Endodermal cell (in vitro differentiated cells): ENCODE data around the gene TTC28. TPM values are rescaled to one million over a fixed set of nuclear protein-coding genes. Genes with fewer than 3 reads are reported as not detected.

ENCODE experiments used
- DNase-seq: peaks from one replicate; pipeline ENCODE4 v3.0.0-alpha.2; 2017
- H3K27ac ChIP-seq: 2 replicates; pipeline ENCODE4 v1.5.1; 2013; ENCODE audit warnings: mild to moderate bottlenecking, low read depth, low read length, moderate library complexity
- H3K27me3 ChIP-seq: 2 replicates; pipeline ENCODE4 v1.6.1; 2013; ENCODE audit warnings: mild to moderate bottlenecking, low read length, moderate library complexity; ENCODE audit not compliant: insufficient read depth, control insufficient read depth, poor library complexity, severe bottlenecking
- H3K36me3 ChIP-seq: 2 replicates; pipeline ENCODE4 v1.7.0; 2013; ENCODE audit warnings: mild to moderate bottlenecking, low read length, moderate library complexity; ENCODE audit not compliant: control insufficient read depth, insufficient read depth
- H3K4me1 ChIP-seq: one replicate; pipeline ENCODE4 v1.7.0; 2013; ENCODE audit warnings: low read length; ENCODE audit not compliant: control insufficient read depth, insufficient read depth
- H3K4me3 ChIP-seq: 2 replicates; pipeline ENCODE4 v1.5.1; 2013; ENCODE audit warnings: mild to moderate bottlenecking, low read length, moderate library complexity
- H3K9ac ChIP-seq: 2 replicates; pipeline ENCODE4 v1.6.1; 2013; ENCODE audit warnings: mild to moderate bottlenecking, low read length, moderate library complexity; ENCODE audit not compliant: poor library complexity, severe bottlenecking; ENCODE audit errors: extremely low read depth
- H3K9me3 ChIP-seq: 2 replicates; pipeline ENCODE4 v1.6.1; 2013; ENCODE audit warnings: mild to moderate bottlenecking, low read length, moderate library complexity; ENCODE audit not compliant: control insufficient read depth
- H3K27ac Mint-ChIP-seq: 2 replicates; pipeline ENCODE4 v1.8.0; 2020; ENCODE audit warnings: mixed read lengths
- H3K27me3 Mint-ChIP-seq: 2 replicates; pipeline ENCODE4 v1.8.0; 2021; ENCODE audit warnings: mild to moderate bottlenecking, mixed read lengths; ENCODE audit not compliant: insufficient read depth
- H3K36me3 Mint-ChIP-seq: 2 replicates; pipeline ENCODE4 v1.8.0; 2020; ENCODE audit warnings: low read depth, mixed read lengths
- H3K4me1 Mint-ChIP-seq: 2 replicates; pipeline ENCODE4 v1.8.0; 2020; ENCODE audit warnings: mixed read lengths
- H3K4me3 Mint-ChIP-seq: 2 replicates; pipeline ENCODE4 v1.8.0; 2020; ENCODE audit warnings: mild to moderate bottlenecking, moderate library complexity, mixed read lengths
- H3K9me3 Mint-ChIP-seq: 2 replicates; pipeline ENCODE4 v1.8.0; 2020; ENCODE audit warnings: mild to moderate bottlenecking, mixed read lengths
- CTCF ChIP-seq: fragments of 200-600 bp; sonication (generic); conservative IDR thresholded peaks from 2 replicates; pipeline ENCODE4 v1.5.0; 2021; ENCODE audit warnings: antibody characterized with exemption, mild to moderate bottlenecking
- WGBS, 2 experiments: methylation state at CpG; one replicate each; pipeline versions ENCODE4 v1.1.5 to v1.1.7; 2013; ENCODE audit warnings: missing lambda C conversion rate in 2 of 2, mixed read lengths in 1 of 2; ENCODE audit not compliant: insufficient coverage in 1 of 2, insufficient read length in 1 of 2; 5-methylcytosine and 5-hydroxymethylcytosine counted together
- total RNA-seq, 2 donors: library from RNA; stranded (reverse); fragmentation: NEBNext Ultra II Directional in 1 of 2; extraction: Animal tissue kit (Norgen Biotek cat#: 25700) in 1 of 2; gene quantifications; 2 replicates in 1 of 2; 3 replicates in 1 of 2; pipeline ENCODE4 v1.2.1, GENCODE V29; 2021

Gene TTC28
- total RNA-seq, 2 donors from 2014 or later: 28.6 to 34.0 TPM

DNA sequence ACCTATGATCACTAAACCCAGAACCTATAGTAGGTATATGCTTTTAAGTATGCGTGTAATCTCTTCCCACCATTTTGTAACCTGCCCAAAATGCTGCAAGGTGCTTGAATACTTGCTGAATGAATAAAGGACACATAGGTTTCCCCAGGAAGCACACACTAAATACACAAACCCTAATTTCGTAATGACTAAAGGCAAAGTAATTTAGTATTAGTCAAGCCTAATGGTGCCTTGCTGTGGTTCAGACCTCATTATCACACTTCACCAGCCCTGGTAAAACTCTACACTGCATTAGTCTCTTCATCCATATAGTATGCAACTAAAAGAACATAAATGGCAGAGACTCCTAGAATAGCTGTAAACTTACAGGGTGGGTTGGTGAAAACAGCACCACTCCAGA, 471.6 kb downstream of the TTC28 start:
- H3K27me3 Mint-ChIP-seq: peaks cover 36% of the 10 kb centered on the region
- Histone ChIP-seq H3K9me3 (no peaks in the 10 kb centered on the region), H3K36me3 (no peaks in the 10 kb centered on the region), H3K4me1 (no peaks in the 10 kb centered on the region), H3K4me3 (no peak overlapping the region), H3K9ac (no peak overlapping the region), H3K27ac (no peak overlapping the region), H3K27me3 (no peaks in the 10 kb centered on the region)
- H3K27ac Mint-ChIP-seq: no peak overlapping the region
- WGBS, 2 experiments: 100% methylated on average over 2 of the region's 2 CpGs; no CpG with 5 or more reads in 1 of the 2 experiments
- no peak overlapping the region for H3K4me3 Mint-ChIP-seq
- H3K36me3 Mint-ChIP-seq: peaks cover 2% of the 10 kb centered on the region
- no peak for TF ChIP-seq CTCF
- no peak for DNase-seq
- H3K4me1 Mint-ChIP-seq: peaks cover 13% of the 10 kb centered on the region
- H3K9me3 Mint-ChIP-seq: peaks cover 27% of the 10 kb centered on the region

GRCh38 chr22:28207281-28208030, 472.2 kb downstream of the TTC28 start:
- no peak overlapping the region for H3K27ac ChIP-seq
- no peaks in the 10 kb centered on the region for H3K4me1 ChIP-seq
- DNase-seq: no peak
- Mint-ChIP-seq H3K4me3 (no peak overlapping the region), H3K9me3 (peaks cover 27% of the 10 kb centered on the region), H3K27me3 (peaks cover 36% of the 10 kb centered on the region), H3K4me1 (peaks cover 13% of the 10 kb centered on the region), H3K27ac (no peak overlapping the region), H3K36me3 (peaks cover 2% of the 10 kb centered on the region)
- H3K27me3 ChIP-seq: no peaks in the 10 kb centered on the region
- no peaks in the 10 kb centered on the region for H3K9me3 ChIP-seq
- TF ChIP-seq CTCF: no peak
- WGBS, 2 experiments: 96 to 100% methylated on average over 4 to 6 of the region's 6 CpGs
- no peaks in the 10 kb centered on the region for H3K36me3 ChIP-seq
- no peak overlapping the region for H3K4me3 ChIP-seq
- no peak overlapping the region for H3K9ac ChIP-seq

DNA sequence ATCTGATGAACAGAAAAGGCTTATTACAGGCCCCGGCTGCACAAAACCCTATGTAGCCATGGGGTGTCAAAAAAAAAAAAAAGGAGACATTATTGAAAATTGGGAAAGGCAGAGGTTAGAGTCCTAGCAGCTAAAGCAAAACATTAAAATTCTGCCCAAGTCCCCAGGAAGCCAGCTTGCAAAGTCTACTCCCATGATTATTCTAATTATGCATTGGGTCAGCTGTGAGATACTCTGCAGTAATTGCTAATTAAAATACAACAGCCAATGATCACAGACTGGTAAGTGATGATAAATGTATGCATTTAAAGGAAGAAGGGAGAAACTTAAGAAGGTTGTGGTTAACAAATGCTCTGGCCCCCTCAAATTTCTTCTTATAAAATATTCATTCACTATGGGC, 473.7 kb downstream of the TTC28 start:
- Histone ChIP-seq H3K9ac (no peak overlapping the region), H3K4me1 (no peaks in the 10 kb centered on the region), H3K27ac (no peak overlapping the region), H3K4me3 (no peak overlapping the region), H3K36me3 (no peaks in the 10 kb centered on the region), H3K9me3 (no peaks in the 10 kb centered on the region), H3K27me3 (no peaks in the 10 kb centered on the region)
- no peak for TF ChIP-seq CTCF
- H3K36me3 Mint-ChIP-seq: peaks cover 2% of the 10 kb centered on the region
- peaks cover 23% of the 10 kb centered on the region for H3K27me3 Mint-ChIP-seq
- DNase-seq: no peak
- H3K27ac Mint-ChIP-seq: no peak overlapping the region
- 85 to 100% methylated on average over 1 of the region's 1 CpG for WGBS, 2 experiments
- H3K4me1 Mint-ChIP-seq: peaks cover 13% of the 10 kb centered on the region
- peaks cover 17% of the 10 kb centered on the region for H3K9me3 Mint-ChIP-seq
- H3K4me3 Mint-ChIP-seq: no peak overlapping the region
